ENCODE results near the gene ANGPT4. TPM values are rescaled to one million over a fixed set of nuclear protein-coding genes. Genes with fewer than 3 reads are reported as not detected.

ANGPT4 gene
- polyA plus RNA-seq, 1 of the 3 experiments (the other 2 are of a cell fraction), result not detected

GRCh38 chr20:860891-861290 is 55.2 kb downstream of the ANGPT4 start:
- Histone ChIP-seq H4K20me1 (ENCODE audit: insufficient read depth) (no peaks in the 10 kb centered on the region), H3K9me2 (no peaks in the 10 kb centered on the region), H3K79me2 (ENCODE audit: insufficient read depth) (no peaks in the 10 kb centered on the region), H3K27me3 (ENCODE audit: insufficient read depth) (no peaks in the 10 kb centered on the region), H3K9ac (no peak overlapping the region), H3K27ac (ENCODE audit: low read depth in 2 of 2, low read length in 1 of 2) (no peak overlapping the region), H3K4me2 (no peak overlapping the region), H3K4me3 (ENCODE audit: low read depth in 2 of 2, low read length in 1 of 2) (no peak overlapping the region), H3F3A (replicated peaks; ENCODE audit: insufficient read depth) (no peaks in the 10 kb centered on the region), H2AFZ (ENCODE audit: low read depth) (no peak overlapping the region), H3K4me1 (ENCODE audit: control insufficient read depth in 1 of 2, insufficient read depth in 2 of 2, low read depth in 1 of 2, low read length in 1 of 2) (peaks cover 4 to 5% of the 10 kb centered on the region in 2 experiments; a peak in 3 of 4 replicates), H3K36me3 (replicated peaks in 1 of 2; ENCODE audit: control insufficient read depth in 1 of 2, insufficient read depth in 2 of 2, low read length in 1 of 2) (no peaks in the 10 kb centered on the region), H3K9me3 (no peaks in the 10 kb centered on the region)
- TF ChIP-seq RXRA (IDR thresholded peaks at IDR 0.05; ENCODE audit: borderline replicate concordance, low read depth), result no peak
- TF ChIP-seq GATA2 (CRISPR knock-in tag; IDR thresholded peaks at IDR 0.05), result no peak
- TF ChIP-seq JUND (IDR thresholded peaks at IDR 0.05), result no peak
- no peak for TF ChIP-seq EP300 (IDR thresholded peaks at IDR 0.05; ENCODE audit: borderline replicate concordance in 1 of 2, low read depth in 1 of 2, low read length in 1 of 2)
- no peak for TF ChIP-seq POLR2AphosphoS5 (IDR thresholded peaks at IDR 0.05; ENCODE audit: low read depth, low read length)
- no peak for TF ChIP-seq ZBTB33 (IDR thresholded peaks at IDR 0.05; ENCODE audit: borderline replicate concordance, low read depth)
- TF ChIP-seq NFIC (IDR thresholded peaks at IDR 0.05; ENCODE audit: borderline replicate concordance), result no peak
- TF ChIP-seq RFX5 (IDR thresholded peaks at IDR 0.05; ENCODE audit: low read length), result no peak
- TF ChIP-seq REST (IDR thresholded peaks at IDR 0.05; ENCODE audit: low read depth, low read length), result no peak
- no peak for TF ChIP-seq TCF12 (IDR thresholded peaks at IDR 0.05)
- no peak for TF ChIP-seq IRF3 (IDR thresholded peaks at IDR 0.05; ENCODE audit: low read depth, low read length)
- TF ChIP-seq USF1 (IDR thresholded peaks at IDR 0.05; ENCODE audit: borderline replicate concordance, low read depth), result no peak
- TF ChIP-seq NRF1 (IDR thresholded peaks at IDR 0.05; ENCODE audit: low read depth, low read length), result no peak
- no peak for TF ChIP-seq EZH2phosphoT487 (IDR thresholded peaks at IDR 0.05; ENCODE audit: borderline replicate concordance, low read depth)
- TF ChIP-seq SIN3A (IDR thresholded peaks at IDR 0.05; ENCODE audit: borderline replicate concordance, low read depth, low read length), result no peak
- TF ChIP-seq RCOR1 (IDR thresholded peaks at IDR 0.05; ENCODE audit: low read length), result no peak
- no peak for TF ChIP-seq FOXJ3 (CRISPR knock-in tag; IDR thresholded peaks at IDR 0.05)
- DNase-seq, result no peak
- ChIA-PET POLR2A (no interaction called here), CTCF (no interaction called here)
- 95% methylated on average over 2 of the region's 2 CpGs for WGBS (ENCODE audit: low lambda C conversion rate)
